ENCODE measurements around the gene CATSPERZ. TPM values are rescaled to one million over a fixed set of nuclear protein-coding genes. Genes with fewer than 3 reads are reported as not detected.

The CATSPERZ gene
- polyA plus RNA-seq, 1 donor from 2014 or later, result not detected

DNA sequence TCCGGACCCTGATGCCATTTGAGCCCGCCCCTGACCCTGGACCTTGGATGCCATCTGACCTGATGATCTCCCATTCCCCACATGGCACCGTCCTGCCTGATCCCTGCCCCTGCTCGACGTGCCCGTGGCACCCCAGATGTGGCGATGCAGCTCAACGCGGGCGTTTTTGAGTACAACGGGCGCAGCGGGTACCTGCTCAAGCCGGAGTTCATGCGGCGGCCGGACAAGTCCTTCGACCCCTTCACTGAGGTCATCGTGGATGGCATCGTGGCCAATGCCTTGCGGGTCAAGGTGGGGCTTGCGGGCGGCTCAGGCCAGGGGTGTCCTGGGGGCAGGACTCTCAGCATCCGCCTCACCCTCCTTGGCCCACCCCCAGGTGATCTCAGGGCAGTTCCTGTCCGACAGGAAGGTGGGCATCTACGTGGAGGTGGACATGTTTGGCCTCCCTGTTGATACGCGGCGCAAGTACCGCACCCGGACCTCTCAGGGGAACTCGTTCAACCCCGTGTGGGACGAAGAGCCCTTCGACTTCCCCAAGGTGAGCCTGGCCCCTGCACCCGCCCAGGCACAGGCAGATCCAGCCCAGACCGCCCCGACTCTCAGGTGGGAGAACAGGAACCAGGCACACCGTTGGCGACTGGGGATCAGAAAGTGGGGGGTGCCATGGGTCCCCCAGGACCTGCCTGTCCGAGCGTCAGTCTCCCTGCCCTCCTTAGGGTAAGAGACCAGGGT, 37.7 kb upstream of the CATSPERZ start:
- Histone ChIP-seq H3K9ac (ENCODE audit: low read length) (no peak overlapping the region), H3K79me2 (replicated peaks; ENCODE audit: insufficient read depth, low read length) (no peaks in the 10 kb centered on the region), H3K9me2 (ENCODE audit: insufficient read depth, low read length) (no peaks in the 10 kb centered on the region), H2AFZ (ENCODE audit: low read depth, low read length) (no peak overlapping the region), H3K27ac (ENCODE audit: low read length) (no peak overlapping the region), H3K9me3 (ENCODE audit: low read length) (no peaks in the 10 kb centered on the region), H3K4me2 (ENCODE audit: low read length) (no peak overlapping the region), H3K27me3 (ENCODE audit: insufficient read depth, low read depth, low read length) (no peaks in the 10 kb centered on the region), H3K36me3 (ENCODE audit: insufficient read depth, low read length) (no peaks in the 10 kb centered on the region), H3F3A (ENCODE audit: insufficient read depth, low read length, poor library complexity, severe bottlenecking) (no peaks in the 10 kb centered on the region), H4K20me1 (ENCODE audit: insufficient read depth) (no peaks in the 10 kb centered on the region), H3K4me3 (ENCODE audit: low read length) (no peak overlapping the region)
- TF ChIP-seq POLR2AphosphoS5 (IDR thresholded peaks at IDR 0.05) (no peak), REST (IDR thresholded peaks at IDR 0.05; ENCODE audit: borderline replicate concordance) (no peak), RAD21 (conservative IDR thresholded peaks at IDR 0.05) (no peak), EZH2 (IDR thresholded peaks at IDR 0.05; ENCODE audit: borderline replicate concordance, insufficient read depth, low read length, poor library complexity, severe bottlenecking) (no peak), TAF1 (IDR thresholded peaks at IDR 0.05; ENCODE audit: low read depth) (no peak), MXI1 (conservative IDR thresholded peaks at IDR 0.05; ENCODE audit: poor library complexity, severe bottlenecking) (no peak), EP300 (conservative IDR thresholded peaks at IDR 0.05; ENCODE audit: poor library complexity, severe bottlenecking) (no peak), SMC3 (conservative IDR thresholded peaks at IDR 0.05; ENCODE audit: poor library complexity) (no peak)
- TF ChIP-seq, protein P1, sequence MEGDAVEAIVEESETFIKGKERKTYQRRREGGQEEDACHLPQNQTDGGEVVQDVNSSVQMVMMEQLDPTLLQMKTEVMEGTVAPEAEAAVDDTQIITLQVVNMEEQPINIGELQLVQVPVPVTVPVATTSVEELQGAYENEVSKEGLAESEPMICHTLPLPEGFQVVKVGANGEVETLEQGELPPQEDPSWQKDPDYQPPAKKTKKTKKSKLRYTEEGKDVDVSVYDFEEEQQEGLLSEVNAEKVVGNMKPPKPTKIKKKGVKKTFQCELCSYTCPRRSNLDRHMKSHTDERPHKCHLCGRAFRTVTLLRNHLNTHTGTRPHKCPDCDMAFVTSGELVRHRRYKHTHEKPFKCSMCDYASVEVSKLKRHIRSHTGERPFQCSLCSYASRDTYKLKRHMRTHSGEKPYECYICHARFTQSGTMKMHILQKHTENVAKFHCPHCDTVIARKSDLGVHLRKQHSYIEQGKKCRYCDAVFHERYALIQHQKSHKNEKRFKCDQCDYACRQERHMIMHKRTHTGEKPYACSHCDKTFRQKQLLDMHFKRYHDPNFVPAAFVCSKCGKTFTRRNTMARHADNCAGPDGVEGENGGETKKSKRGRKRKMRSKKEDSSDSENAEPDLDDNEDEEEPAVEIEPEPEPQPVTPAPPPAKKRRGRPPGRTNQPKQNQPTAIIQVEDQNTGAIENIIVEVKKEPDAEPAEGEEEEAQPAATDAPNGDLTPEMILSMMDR (IDR thresholded peaks at IDR 0.05; ENCODE audit: poor library complexity, severe bottlenecking), result no peak

- no peaks in the 10 kb centered on the region for H3K9me2 ChIP-seq (ENCODE audit: insufficient read depth, low read length)
- no peak overlapping the region for H3K27ac ChIP-seq (ENCODE audit: low read length)
- no peak overlapping the region for H2AFZ ChIP-seq (ENCODE audit: low read depth, low read length)
- no peaks in the 10 kb centered on the region for H4K20me1 ChIP-seq (ENCODE audit: insufficient read depth)
- TF ChIP-seq REST (IDR thresholded peaks at IDR 0.05; ENCODE audit: borderline replicate concordance) (no peak), RAD21 (conservative IDR thresholded peaks at IDR 0.05) (no peak), SMC3 (conservative IDR thresholded peaks at IDR 0.05; ENCODE audit: poor library complexity) (no peak), TAF1 (IDR thresholded peaks at IDR 0.05; ENCODE audit: low read depth) (no peak)
- TF ChIP-seq, protein P1 (IDR thresholded peaks at IDR 0.05; ENCODE audit: poor library complexity, severe bottlenecking), result no peak
- no peaks in the 10 kb centered on the region for H3K27me3 ChIP-seq (ENCODE audit: insufficient read depth, low read depth, low read length)
- no peak overlapping the region for H3K4me3 ChIP-seq (ENCODE audit: low read length)
- no peak overlapping the region for H3K9ac ChIP-seq (ENCODE audit: low read length)
- H3F3A ChIP-seq (ENCODE audit: insufficient read depth, low read length, poor library complexity, severe bottlenecking), result no peaks in the 10 kb centered on the region
- H3K9me3 ChIP-seq (ENCODE audit: low read length), result no peaks in the 10 kb centered on the region
- no peaks in the 10 kb centered on the region for H3K36me3 ChIP-seq (ENCODE audit: insufficient read depth, low read length)
- no peaks in the 10 kb centered on the region for H3K79me2 ChIP-seq (replicated peaks; ENCODE audit: insufficient read depth, low read length)
- no peak overlapping the region for H3K4me2 ChIP-seq (ENCODE audit: low read length)
Measured at GRCh38 chr11:64263021-64263946, 36.9 kb upstream of the CATSPERZ start.

All from neural cell (in vitro differentiated cells).